Gastroesophageal sphincter (tissue), 4 donors: ENCODE data around the gene SLC6A3. TPM values are rescaled to one million over a fixed set of nuclear protein-coding genes. Genes with fewer than 3 reads are reported as not detected.

Source experiments
- ATAC-seq: fragments of 150-250 bp; one replicate; pipeline ENCODE4 v1.9.1; 2016; ENCODE audit warnings: mild to moderate bottlenecking, moderate library complexity
- H3K27ac ChIP-seq, 4 donors: fragments of 200-600 bp; sonication (generic) in 3 of 4; 1 replicate in 3 of 4; 2 replicates in 1 of 4; pipeline ENCODE4 v1.5.1; 2016 to 2019
- H3K27me3 ChIP-seq: fragments of 200-600 bp; sonication (generic); one replicate; pipeline ENCODE4 v1.5.1; 2019
- H3K36me3 ChIP-seq, 2 donors: fragments of 200-600 bp; sonication (generic); one replicate each; pipeline ENCODE4 v1.5.1; 2019; ENCODE audit warnings: control low read depth in 1 of 2
- H3K4me1 ChIP-seq, 3 donors: fragments of 200-600 bp; sonication (generic); 1 replicate in 2 of 3; 2 replicates in 1 of 3; pipeline ENCODE4 v1.5.1; 2016 to 2019; ENCODE audit warnings: control low read depth in 2 of 3
- H3K4me3 ChIP-seq, 2 donors: fragments of 200-600 bp; sonication (generic); one replicate each; pipeline ENCODE4 v1.5.1; 2019; ENCODE audit warnings: mild to moderate bottlenecking in 1 of 2, moderate library complexity in 1 of 2
- H3K9me3 ChIP-seq, 3 donors: fragments of 200-600 bp; sonication (generic); one replicate each; pipeline ENCODE4 v1.5.1; 2017 to 2019; ENCODE audit warnings: control low read depth in 2 of 3
- CTCF ChIP-seq, 4 experiments: fragments of 200-600 bp in 2 of 4; fragments of 450-650 bp in 2 of 4; sonication (generic) in 1 of 4; IDR thresholded peaks; one replicate each; pipeline ENCODE4 v1.5.1; 2017 to 2019; ENCODE audit warnings: antibody characterized with exemption in 4 of 4, mild to moderate bottlenecking in 2 of 4, moderate library complexity in 2 of 4
- EP300 ChIP-seq: sonication (generic); formaldehyde crosslinking; IDR thresholded peaks from one replicate; pipeline ENCODE4 v1.6.1; 2017; ENCODE audit warnings: antibody characterized with exemption, mild to moderate bottlenecking
- POLR2A ChIP-seq, 2 donors: fragments of 450-650 bp; IDR thresholded peaks; one replicate each; pipeline ENCODE4 v1.6.1; 2017; ENCODE audit warnings: antibody characterized with exemption in 2 of 2, mild to moderate bottlenecking in 2 of 2, moderate library complexity in 1 of 2
- POLR2AphosphoS5 ChIP-seq: sonication (generic); formaldehyde crosslinking; IDR thresholded peaks from one replicate; pipeline ENCODE4 v1.6.1; 2017; ENCODE audit warnings: antibody characterized with exemption
- WGBS, 2 donors: methylation state at CpG; one replicate each; pipeline ENCODE4 v1.1.5; 2018; ENCODE audit warnings: low coverage in 1 of 2; 5-methylcytosine and 5-hydroxymethylcytosine counted together
- total RNA-seq, 4 donors: library from RNA; depleted of rRNA; stranded (reverse); fragments of >200 nt; gene quantifications; one replicate each; pipeline ENCODE4 v1.1.0, GENCODE V29; 2016

Gene SLC6A3
- total RNA-seq, 4 donors from 2014 or later, result not detected

GRCh38 chr5:1356873-1357787, 88.1 kb downstream of the SLC6A3 start:
- no peaks in the 10 kb centered on the region for H3K9me3 ChIP-seq
- no peaks in the 10 kb centered on the region for H3K36me3 ChIP-seq
- no peaks in the 10 kb centered on the region for H3K4me1 ChIP-seq
- H3K4me3 ChIP-seq, result no peak overlapping the region
- TF ChIP-seq POLR2AphosphoS5, result no peak
- no peak for TF ChIP-seq EP300
- TF ChIP-seq CTCF (IDR thresholded peaks at IDR 0.05), result no peak
- TF ChIP-seq POLR2A (IDR thresholded peaks at IDR 0.05), result no peak
- no peak overlapping the region for H3K27ac ChIP-seq
- peaks cover 64% of the 10 kb centered on the region for H3K27me3 ChIP-seq
- ATAC-seq, result no peak
- WGBS, 2 donors, result 61 to 76% methylated on average over 14 to 20 of the region's 28 CpGs

DNA sequence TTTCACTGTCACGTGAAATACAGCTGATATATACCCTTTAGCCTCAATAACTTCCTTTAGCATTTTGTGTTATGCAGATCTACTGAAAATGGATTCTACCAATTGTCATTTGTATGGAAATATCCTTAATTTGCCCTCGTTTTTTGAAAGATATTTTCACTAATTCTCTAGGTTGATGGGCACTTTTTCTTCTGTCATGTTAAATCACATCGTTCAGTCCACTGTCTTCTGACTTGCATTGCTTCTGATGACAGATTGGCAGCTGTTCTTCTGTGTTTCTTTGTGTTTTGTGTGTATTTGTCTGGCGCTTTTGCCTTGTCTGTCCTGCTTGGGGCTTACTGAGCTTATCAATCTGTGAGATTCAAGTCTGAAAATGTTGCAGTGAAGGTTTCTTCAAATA, 90.7 kb downstream of the SLC6A3 start:
- H3K27me3 ChIP-seq, result peaks cover 40% of the 10 kb centered on the region
- no peak overlapping the region for H3K4me3 ChIP-seq
- ATAC-seq, result no peak
- 42 to 48% methylated on average over 4 of the region's 4 CpGs for WGBS, 2 donors
- H3K9me3 ChIP-seq, result no peaks in the 10 kb centered on the region
- TF ChIP-seq POLR2AphosphoS5, result no peak
- no peak for TF ChIP-seq CTCF (IDR thresholded peaks at IDR 0.05)
- TF ChIP-seq POLR2A (IDR thresholded peaks at IDR 0.05), result no peak
- no peak for TF ChIP-seq EP300
- no peaks in the 10 kb centered on the region for H3K4me1 ChIP-seq
- H3K27ac ChIP-seq, result no peak overlapping the region
- H3K36me3 ChIP-seq, result no peaks in the 10 kb centered on the region

GRCh38 chr5:1352231-1353219, 92.7 kb downstream of the SLC6A3 start:
- no peak for ATAC-seq
- WGBS, 2 donors, result no CpG with 5 or more reads among the region's 10 CpGs
- Histone ChIP-seq H3K4me3 (no peak overlapping the region), H3K27me3 (peaks cover 19% of the 10 kb centered on the region), H3K36me3 (no peaks in the 10 kb centered on the region), H3K27ac (no peak overlapping the region), H3K9me3 (no peaks in the 10 kb centered on the region), H3K4me1 (no peaks in the 10 kb centered on the region)
- TF ChIP-seq EP300 (no peak), POLR2A (IDR thresholded peaks at IDR 0.05) (no peak), CTCF (IDR thresholded peaks at IDR 0.05) (no peak), POLR2AphosphoS5 (no peak)

DNA sequence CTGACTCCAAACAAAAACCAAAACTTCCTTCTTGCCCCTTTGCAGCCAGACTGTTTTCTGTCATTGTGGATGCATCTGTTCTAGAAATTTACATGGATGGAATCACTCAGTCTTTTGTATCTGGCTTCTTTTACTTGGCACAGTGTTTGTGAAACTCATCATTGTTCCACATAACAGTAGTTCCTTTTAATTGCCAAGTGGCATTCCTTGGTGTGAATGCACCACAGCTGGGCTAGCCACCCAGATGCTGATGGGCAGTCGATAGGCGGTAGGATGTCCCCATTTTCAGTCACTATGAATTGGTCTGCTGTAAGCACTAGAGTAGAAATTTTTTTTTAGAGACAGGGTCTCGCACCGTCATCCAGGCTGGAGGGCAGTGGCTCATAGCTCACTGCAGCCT, 94.1 kb downstream of the SLC6A3 start:
- Histone ChIP-seq H3K27ac (no peak overlapping the region), H3K4me3 (no peak overlapping the region), H3K9me3 (no peaks in the 10 kb centered on the region), H3K4me1 (peaks cover 0 to 3% (median 1%) of the 10 kb centered on the region in 3 donors), H3K36me3 (no peaks in the 10 kb centered on the region), H3K27me3 (peaks cover 6% of the 10 kb centered on the region)
- WGBS, 2 donors, result 76 to 96% methylated on average over 4 of the region's 4 CpGs
- TF ChIP-seq CTCF (IDR thresholded peaks at IDR 0.05) (no peak), POLR2AphosphoS5 (no peak), POLR2A (IDR thresholded peaks at IDR 0.05) (no peak), EP300 (no peak)
- ATAC-seq, result no peak
